Fibroblast of the aortic adventitia (primary cell): Measurements from ENCODE around the gene KCNQ4. TPM values are rescaled to one million over a fixed set of nuclear protein-coding genes. Genes with fewer than 3 reads are reported as not detected.

Source experiments
- DNase-seq: peaks from one replicate; pipeline ENCODE4 v3.0.0-alpha.2; 2010; ENCODE audit warnings: low read depth
- H3K4me3 ChIP-seq: 2 replicates; pipeline ENCODE4 v1.5.1; 2011; ENCODE audit warnings: low read depth, mild to moderate bottlenecking, control low read depth, low read length, moderate library complexity
- CTCF ChIP-seq: IDR thresholded peaks from 2 replicates; pipeline ENCODE4 v1.5.1; 2011; ENCODE audit warnings: mild to moderate bottlenecking, low read length, control low read depth, inconsistent platforms; ENCODE audit not compliant: insufficient read depth
- total RNA-seq: library from RNA; depleted of rRNA; stranded (reverse); fragments of >200 nt; gene quantifications from 2 replicates; pipeline ENCODE4 v1.2.3, GENCODE V29; 2012; ENCODE audit warnings: low replicate concordance

The KCNQ4 gene
- total RNA-seq, 1 donor, result not detected

DNA sequence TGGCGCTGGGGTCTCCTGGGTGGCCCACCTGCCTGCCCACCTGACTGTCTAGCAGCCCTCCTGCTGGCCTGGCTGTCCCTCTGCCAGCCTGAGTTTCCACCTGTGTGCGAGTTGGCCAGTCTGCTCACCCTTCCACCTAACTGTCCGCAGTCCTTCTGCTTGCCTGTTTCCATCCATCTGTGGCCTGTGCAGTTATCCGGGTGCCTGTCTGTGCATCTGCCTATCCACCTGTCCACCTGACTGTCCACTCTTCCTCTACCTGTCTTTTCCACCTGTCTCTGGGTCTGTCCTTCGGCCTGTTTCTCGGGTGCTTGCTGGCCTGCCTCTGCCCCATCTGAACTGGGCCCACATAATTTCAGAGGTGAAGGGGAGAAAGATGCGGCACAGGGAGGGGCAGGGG, 1.9 kb downstream of the KCNQ4 start:
- no peak for TF ChIP-seq CTCF
- no peak for DNase-seq
- no peak overlapping the region for H3K4me3 ChIP-seq

- H3K4me3 ChIP-seq, result no peak overlapping the region
- TF ChIP-seq CTCF, result no peak
- DNase-seq, result no peak
Observed at GRCh38 chr1:40786171-40786994, 2.8 kb downstream of the KCNQ4 start.

DNA sequence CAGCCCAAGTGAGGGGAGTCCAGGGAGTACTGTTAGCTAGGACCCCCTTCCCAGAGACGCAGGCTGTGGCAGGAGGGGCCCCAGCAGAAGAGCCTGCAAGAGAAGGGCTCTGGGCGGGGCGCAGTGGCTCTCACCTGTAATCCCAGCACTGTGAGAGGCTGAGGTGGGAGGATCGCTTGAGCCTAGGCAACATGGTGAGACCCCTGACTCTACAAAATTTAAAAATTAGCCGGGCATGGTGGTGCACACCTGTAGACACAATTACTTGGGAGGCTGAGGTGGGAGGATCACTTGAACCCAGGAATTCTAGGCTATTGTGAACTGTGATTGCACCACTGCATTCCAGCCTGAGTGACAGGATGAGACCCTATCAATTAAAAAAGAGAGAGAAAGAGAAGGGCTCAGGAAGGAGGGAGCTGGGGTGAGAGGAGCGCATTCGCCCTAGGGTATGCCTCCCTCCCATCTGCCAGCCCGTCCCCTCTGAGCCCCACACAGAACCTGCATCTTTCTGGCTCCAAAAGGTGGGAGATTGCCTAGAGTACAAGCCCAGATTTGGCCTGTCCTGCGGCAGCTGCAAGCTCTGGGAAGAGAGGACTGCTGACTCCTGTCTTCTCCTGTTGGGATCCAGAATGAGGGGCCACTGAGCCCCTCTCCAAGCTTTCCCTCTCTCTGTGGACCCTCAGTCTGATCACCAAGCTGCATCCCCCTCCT, 3.6 kb downstream of the KCNQ4 start:
- no peak for DNase-seq
- no peak overlapping the region for H3K4me3 ChIP-seq
- no peak for TF ChIP-seq CTCF

DNA sequence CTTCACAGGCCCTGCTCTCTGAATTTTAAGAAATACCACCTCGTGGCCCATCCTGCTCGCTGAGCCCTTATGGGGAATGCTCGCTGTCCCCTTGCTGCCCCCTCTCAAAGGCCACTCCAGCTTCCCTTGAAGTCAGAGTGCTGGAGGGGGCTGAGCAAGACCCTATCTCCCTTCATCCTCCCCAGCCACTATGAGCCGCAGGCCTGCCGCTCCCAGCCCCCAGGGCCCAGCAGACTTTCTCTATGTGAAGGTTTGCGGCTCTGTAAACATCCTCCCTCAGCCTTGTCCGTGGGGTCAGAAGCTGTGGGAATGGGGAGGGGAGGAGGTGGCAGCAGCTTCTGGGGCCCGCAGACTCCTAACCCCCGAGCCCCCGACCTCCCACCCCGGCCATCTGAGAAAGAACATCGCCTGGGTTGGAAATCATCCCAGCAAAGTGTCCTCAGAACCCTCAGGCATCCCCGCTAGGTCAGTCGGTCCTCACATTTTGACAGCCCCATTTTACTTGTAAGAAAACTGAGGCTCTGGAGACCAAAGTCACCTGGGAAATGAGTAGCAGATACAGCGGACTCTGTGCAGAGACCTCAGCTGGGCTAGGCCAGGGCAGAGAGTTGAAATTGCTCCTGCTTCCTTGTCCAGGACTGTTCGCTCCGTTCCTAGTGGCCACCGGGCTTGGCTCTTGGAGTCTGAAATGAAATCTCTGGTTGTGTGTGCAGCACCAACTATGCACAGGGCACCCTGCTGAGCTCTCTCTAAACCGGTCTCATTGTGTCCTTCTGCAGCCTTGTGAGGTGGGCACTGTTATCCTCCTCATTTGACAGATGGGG, 4.4 kb downstream of the KCNQ4 start:
- no peak for TF ChIP-seq CTCF
- no peak overlapping the region for H3K4me3 ChIP-seq
- no peak for DNase-seq

DNA sequence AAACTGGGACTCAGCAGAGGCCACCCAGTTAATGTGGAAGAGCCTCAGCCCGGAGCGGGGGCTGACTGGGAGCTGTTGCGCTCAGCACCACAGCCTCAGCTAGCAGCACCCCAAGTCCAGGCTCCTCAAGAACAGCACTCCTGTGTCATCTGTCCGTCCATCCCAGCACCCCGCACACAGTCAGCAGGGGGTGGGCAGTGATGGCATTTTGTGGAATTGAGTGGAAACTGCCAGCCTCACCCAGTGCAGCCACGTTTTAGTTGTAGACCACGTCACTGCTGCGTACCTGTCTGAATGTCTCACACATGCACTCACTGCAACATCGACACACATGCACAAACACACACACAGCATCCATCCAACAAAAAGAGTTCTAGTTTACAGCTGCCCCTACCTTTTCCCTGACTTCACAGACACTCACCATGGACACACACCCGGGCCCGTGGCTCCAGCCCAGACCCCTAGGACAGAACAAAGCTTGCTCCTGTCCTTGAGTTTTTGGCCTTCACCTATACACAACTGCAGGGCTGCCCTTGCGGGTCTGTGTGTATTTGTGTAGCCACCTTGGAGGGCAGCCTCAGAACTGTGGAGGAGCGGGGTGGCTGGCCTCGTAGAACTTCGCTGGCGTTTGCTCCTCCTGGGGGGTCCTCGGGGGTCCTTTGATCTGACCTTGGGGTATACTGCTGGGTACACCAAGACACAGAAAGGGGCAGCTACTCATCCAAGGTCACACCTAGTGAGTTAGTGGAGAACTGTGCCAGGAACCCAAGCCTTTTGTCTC, 5.2 kb downstream of the KCNQ4 start:
- DNase-seq, result no peak
- no peak overlapping the region for H3K4me3 ChIP-seq
- no peak for TF ChIP-seq CTCF

DNA sequence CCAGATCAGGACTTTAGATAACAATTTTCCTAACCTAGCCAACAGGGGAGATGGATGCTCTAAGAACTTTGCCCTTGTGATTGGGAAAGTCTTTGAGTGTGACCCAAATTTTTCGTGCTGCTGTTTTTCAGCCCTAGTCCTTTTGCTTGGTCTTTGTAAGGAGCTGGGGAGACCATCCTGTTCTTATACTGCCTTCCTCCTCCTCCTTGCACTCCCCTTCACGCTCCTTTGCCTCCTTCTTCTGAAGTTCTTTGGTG, 5.7 kb downstream of the KCNQ4 start:
- TF ChIP-seq CTCF, result no peak
- H3K4me3 ChIP-seq, result no peak overlapping the region
- DNase-seq, result no peak
